Activated naive CD8-positive, alpha-beta T cell (primary cell): ENCODE measurements around the gene CHD2.
"Not testable (repeated sequence)": the region's sequence is repeated elsewhere in the genome, so short reads cannot be mapped to it uniquely, and the experiment has no call there.

Experiments
- H3K27ac Mint-ChIP-seq: one replicate; pipeline ENCODE4 v1.8.0; 2021; ENCODE audit warnings: mixed read lengths
- H3K27me3 Mint-ChIP-seq: one replicate; pipeline ENCODE4 v1.8.0; 2021; ENCODE audit warnings: mixed read lengths
- H3K36me3 Mint-ChIP-seq: one replicate; pipeline ENCODE4 v1.8.0; 2021; ENCODE audit warnings: mixed read lengths
- H3K4me1 Mint-ChIP-seq: one replicate; pipeline ENCODE4 v1.8.0; 2021; ENCODE audit warnings: low read depth, mixed read lengths
- H3K4me3 Mint-ChIP-seq: one replicate; pipeline ENCODE4 v1.8.0; 2021; ENCODE audit warnings: mild to moderate bottlenecking, mixed read lengths
- H3K9me3 Mint-ChIP-seq: one replicate; pipeline ENCODE4 v1.8.0; 2021; ENCODE audit warnings: low read depth, mixed read lengths

Gene CHD2

GRCh38 chr15:92899948-92900730, at the start of gene CHD2:
Gene CHD2, plus strand, starts transcription at chr15:92900324. Its CDS starts 914 bp downstream, at chr15:92901238.
- Mint-ChIP-seq H3K4me1 (peaks cover 58% of the 10 kb centered on the region), H3K9me3 (peaks cover 12% of the 10 kb centered on the region), H3K4me3 (peak within 1 kb of the TSS; percentile 99), H3K36me3 (peaks cover 42% of the 10 kb centered on the region), H3K27ac (peak within 1 kb of the TSS; percentile 99), H3K27me3 (no peaks in the 10 kb centered on the region)

- peak overlapping the region; percentile 10 for H3K27ac Mint-ChIP-seq
- peaks cover 31% of the 10 kb centered on the region for H3K4me1 Mint-ChIP-seq
- no peaks in the 10 kb centered on the region for H3K36me3 Mint-ChIP-seq
- no peak overlapping the region for H3K4me3 Mint-ChIP-seq
- H3K9me3 Mint-ChIP-seq = no peaks in the 10 kb centered on the region
- H3K27me3 Mint-ChIP-seq = no peaks in the 10 kb centered on the region
Measured at GRCh38 chr15:92853222-92853621, 46.9 kb upstream of the CHD2 start.

- H3K27me3 Mint-ChIP-seq = no peaks in the 10 kb centered on the region
Measured at GRCh38 chr15:92861742-92862141, 38.4 kb upstream of the CHD2 start.

GRCh38 chr15:92864127-92864814, 35.9 kb upstream of the CHD2 start:
- Mint-ChIP-seq H3K9me3 (peaks cover 8% of the 10 kb centered on the region), H3K27ac (no peak overlapping the region), H3K4me3 (no peak overlapping the region), H3K36me3 (peaks cover 4% of the 10 kb centered on the region), H3K4me1 (peaks cover 3% of the 10 kb centered on the region), H3K27me3 (no peaks in the 10 kb centered on the region)

More at GRCh38 chr15:92861742-92862141, 38.4 kb upstream of the CHD2 start:
- H3K36me3 Mint-ChIP-seq = peaks cover 4% of the 10 kb centered on the region
- H3K4me1 Mint-ChIP-seq = peaks cover 3% of the 10 kb centered on the region
- H3K4me3 Mint-ChIP-seq = no peak overlapping the region
- H3K27ac Mint-ChIP-seq = no peak overlapping the region
- H3K9me3 Mint-ChIP-seq = peaks cover 8% of the 10 kb centered on the region

GRCh38 chr15:92869263-92869940, 30.7 kb upstream of the CHD2 start:
- Mint-ChIP-seq H3K4me1 (peaks cover 2% of the 10 kb centered on the region), H3K27ac (no peak overlapping the region), H3K27me3 (no peaks in the 10 kb centered on the region), H3K4me3 (no peak overlapping the region), H3K36me3 (no peaks in the 10 kb centered on the region), H3K9me3 (no peaks in the 10 kb centered on the region)

GRCh38 chr15:92870010-92870591, 30.0 kb upstream of the CHD2 start:
- no peak overlapping the region for H3K4me3 Mint-ChIP-seq
- H3K36me3 Mint-ChIP-seq = no peaks in the 10 kb centered on the region
- peaks cover 2% of the 10 kb centered on the region for H3K4me1 Mint-ChIP-seq
- H3K27ac Mint-ChIP-seq = no peak overlapping the region
- H3K9me3 Mint-ChIP-seq = no peaks in the 10 kb centered on the region
- H3K27me3 Mint-ChIP-seq = no peaks in the 10 kb centered on the region

- peaks cover 13% of the 10 kb centered on the region for H3K4me1 Mint-ChIP-seq
- not testable (repeated sequence) for H3K27ac Mint-ChIP-seq, H3K4me3 Mint-ChIP-seq, H3K27me3 Mint-ChIP-seq, H3K9me3 Mint-ChIP-seq, H3K36me3 Mint-ChIP-seq
Measured at GRCh38 chr15:92872967-92873366, 27.2 kb upstream of the CHD2 start.

GRCh38 chr15:92877000-92877399, 23.1 kb upstream of the CHD2 start:
- no peaks in the 10 kb centered on the region for H3K27me3 Mint-ChIP-seq
- H3K4me1 Mint-ChIP-seq = peaks cover 49% of the 10 kb centered on the region
- no peaks in the 10 kb centered on the region for H3K9me3 Mint-ChIP-seq
- no peak overlapping the region for H3K27ac Mint-ChIP-seq
- no peaks in the 10 kb centered on the region for H3K36me3 Mint-ChIP-seq
- H3K4me3 Mint-ChIP-seq = no peak overlapping the region

GRCh38 chr15:92877416-92877815, 22.7 kb upstream of the CHD2 start:
- Mint-ChIP-seq H3K9me3 (no peaks in the 10 kb centered on the region), H3K4me3 (no peak overlapping the region), H3K27ac (peak overlapping the region; percentile 50), H3K27me3 (no peaks in the 10 kb centered on the region), H3K4me1 (peaks cover 52% of the 10 kb centered on the region), H3K36me3 (no peaks in the 10 kb centered on the region)

GRCh38 chr15:92878593-92879053, 21.5 kb upstream of the CHD2 start:
- H3K4me3 Mint-ChIP-seq = no peak overlapping the region
- no peaks in the 10 kb centered on the region for H3K27me3 Mint-ChIP-seq
- H3K36me3 Mint-ChIP-seq = no peaks in the 10 kb centered on the region
- no peaks in the 10 kb centered on the region for H3K9me3 Mint-ChIP-seq
- H3K4me1 Mint-ChIP-seq = peaks cover 50% of the 10 kb centered on the region
- H3K27ac Mint-ChIP-seq = peak overlapping the region; percentile 73

GRCh38 chr15:92879949-92880725, 20.0 kb upstream of the CHD2 start:
- H3K4me3 Mint-ChIP-seq = peak overlapping the region; percentile 90
- H3K36me3 Mint-ChIP-seq = peaks cover 10% of the 10 kb centered on the region
- H3K27ac Mint-ChIP-seq = peak overlapping the region; percentile 95
- peaks cover 55% of the 10 kb centered on the region for H3K4me1 Mint-ChIP-seq
- no peaks in the 10 kb centered on the region for H3K27me3 Mint-ChIP-seq
- no peaks in the 10 kb centered on the region for H3K9me3 Mint-ChIP-seq

GRCh38 chr15:92880796-92881195, 19.3 kb upstream of the CHD2 start:
- no peaks in the 10 kb centered on the region for H3K9me3 Mint-ChIP-seq
- peak overlapping the region; percentile 90 for H3K4me3 Mint-ChIP-seq
- peak overlapping the region; percentile 95 for H3K27ac Mint-ChIP-seq
- no peaks in the 10 kb centered on the region for H3K27me3 Mint-ChIP-seq
- H3K4me1 Mint-ChIP-seq = peaks cover 59% of the 10 kb centered on the region
- H3K36me3 Mint-ChIP-seq = peaks cover 10% of the 10 kb centered on the region

- Mint-ChIP-seq H3K9me3 (no peaks in the 10 kb centered on the region), H3K36me3 (peaks cover 15% of the 10 kb centered on the region), H3K4me1 (peaks cover 62% of the 10 kb centered on the region), H3K4me3 (peak overlapping the region; percentile 90), H3K27ac (peak overlapping the region; percentile 95), H3K27me3 (no peaks in the 10 kb centered on the region)
Measured at GRCh38 chr15:92881211-92881754, 18.8 kb upstream of the CHD2 start.
